ENCODE measurements around the gene MAPKAPK2. TPM values are rescaled to one million over a fixed set of nuclear protein-coding genes. Genes with fewer than 3 reads are reported as not detected.

MAPKAPK2 gene
- total RNA-seq, 1 experiment from 2014 or later, result 51.1 TPM

- Histone ChIP-seq H3K9me2 (ENCODE audit: insufficient read depth) (no peaks in the 10 kb centered on the region), H2AFZ (ENCODE audit: low read depth, low read length, poor library complexity, severe bottlenecking) (no peak overlapping the region), H4K20me1 (ENCODE audit: insufficient read depth) (no peaks in the 10 kb centered on the region), H3K27ac (ENCODE audit: low read depth, low read length) (no peak overlapping the region), H3K9ac (ENCODE audit: low read length) (no peak overlapping the region), H3K79me2 (ENCODE audit: insufficient read depth, low read length) (no peaks in the 10 kb centered on the region), H3K4me2 (ENCODE audit: low read length) (no peak overlapping the region), H3K27me3 (ENCODE audit: insufficient read depth, low read length) (no peaks in the 10 kb centered on the region), H3K36me3 (ENCODE audit: control insufficient read depth in 1 of 2, insufficient read depth in 2 of 2, low read length in 2 of 2) (no peaks in the 10 kb centered on the region), H3K4me3 (replicated peaks in 1 of 2; ENCODE audit: low read depth in 1 of 2, low read length in 2 of 2) (no peak overlapping the region), H3K9me3 (ENCODE audit: control insufficient read depth in 1 of 2, insufficient read depth in 1 of 2, low read depth in 1 of 2, low read length in 2 of 2) (no peaks in the 10 kb centered on the region), H3K4me1 (ENCODE audit: control insufficient read depth in 1 of 2, insufficient read depth in 2 of 2, low read length in 2 of 2) (peaks cover 4 to 23% of the 10 kb centered on the region in 2 experiments; a peak in 3 of 4 replicates)
- DNase-seq (ENCODE audit: low read depth, low spot score) (no peak), ATAC-seq (no peak)
- BruUV-seq (replicated peaks), result no TSS peak
- intact Hi-C loops (cut with micrococcal nuclease), result loop anchor here (10.0 kb wide), 1 partner anchor 348 kb away; no protein-coding TSS in a partner anchor
- RAD21 ChIA-PET (ENCODE audit: low non-redundant PET in 1 of 2, low total read pairs in 2 of 2, uncharacterized antibody in 2 of 2, unreplicated experiment in 2 of 2), result no interaction called here
- CTCF ChIA-PET, result interaction anchor here (1.2 to 1.9 kb wide), 2 partner anchors 24 to 28 kb away, joined by 4 to 12 read pairs; partner anchors contain the start of gene EIF2D
- POLR2A ChIA-PET, result no interaction called here
- no peak for TF ChIP-seq RAD21 (IDR thresholded peaks at IDR 0.05; ENCODE audit: low read depth)
- TF ChIP-seq ZBTB33 (IDR thresholded peaks at IDR 0.05; ENCODE audit: extremely low read depth, insufficient replicate concordance, low read length), result no peak
- no peak for TF ChIP-seq EZH2phosphoT487 (IDR thresholded peaks at IDR 0.05; ENCODE audit: borderline replicate concordance)
- TF ChIP-seq SRF (IDR thresholded peaks at IDR 0.05; ENCODE audit: low read depth), result no peak
- TF ChIP-seq CBX3 (IDR thresholded peaks at IDR 0.05; ENCODE audit: low read depth), result no peak
- TF ChIP-seq EGR1 (IDR thresholded peaks at IDR 0.05; ENCODE audit: low read depth), result no peak
- no peak for TF ChIP-seq TCF7L2 (IDR thresholded peaks at IDR 0.05; ENCODE audit: borderline replicate concordance, extremely low read depth, insufficient read depth, insufficient read length)
- TF ChIP-seq REST (IDR thresholded peaks at IDR 0.05; ENCODE audit: low read depth), result no peak
- no peak for TF ChIP-seq MAX (IDR thresholded peaks at IDR 0.05)
- TF ChIP-seq ZNF274 (IDR thresholded peaks at IDR 0.05; ENCODE audit: low read depth, low read length), result no peak
- TF ChIP-seq SP1 (IDR thresholded peaks at IDR 0.05; ENCODE audit: low read depth), result no peak
- TF ChIP-seq YY1 (IDR thresholded peaks at IDR 0.05; ENCODE audit: extremely low read depth, insufficient replicate concordance, low read depth, low read length), result no peak
- TF ChIP-seq JUND (IDR thresholded peaks at IDR 0.05), result no peak
- TF ChIP-seq POLR2A (IDR thresholded peaks at IDR 0.05; ENCODE audit: borderline replicate concordance, extremely low read depth, insufficient read depth, insufficient read length), result no peak
- TF ChIP-seq EZH2 (IDR thresholded peaks at IDR 0.05), result no peak
- TF ChIP-seq POLR2AphosphoS5 (IDR thresholded peaks at IDR 0.05; ENCODE audit: low read depth, low read length), result no peak
- no peak for TF ChIP-seq SIN3A (IDR thresholded peaks at IDR 0.05; ENCODE audit: low read depth)
- TF ChIP-seq FOSL1 (IDR thresholded peaks at IDR 0.05; ENCODE audit: low read depth), result no peak
- TF ChIP-seq ELF1 (IDR thresholded peaks at IDR 0.05; ENCODE audit: borderline replicate concordance, low read depth), result no peak
Measured at GRCh38 chr1:206636671-206637070, 48.0 kb upstream of the MAPKAPK2 start.
